ENCODE data around the gene VPS52.
A peak's percentile ranks its signal among the peaks of the same experiment; 100 is the strongest.

GRCh38 chr6:33247977-33248642, 23.6 kb downstream of the VPS52 start:
- peak; percentile 83 for TF ChIP-seq CTCF (IDR thresholded peaks at IDR 0.05; ENCODE audit: low read depth, low read length)
- TF ChIP-seq POLR2A (IDR thresholded peaks at IDR 0.05; ENCODE audit: extremely low read depth, insufficient read length): no peak
